MM.1S (cell line): ENCODE results near the gene ASIC2.

Experiments
- DNase-seq: peaks from one replicate; pipeline ENCODE4 v3.0.0-alpha.2; 2015
- H2AFZ ChIP-seq: fragments of 300-600 bp; sonication (generic); 2 replicates; pipeline ENCODE4 v1.6.0; 2016; ENCODE audit warnings: antibody characterized with exemption, low read length
- H3F3A ChIP-seq: fragments of 300-600 bp; sonication (generic); 2 replicates; pipeline ENCODE4 v1.6.1; 2016; ENCODE audit warnings: mild to moderate bottlenecking, antibody characterized with exemption, low read length, moderate library complexity, mixed read lengths; ENCODE audit not compliant: insufficient read depth
- H3K27ac ChIP-seq: fragments of 300-600 bp; sonication (generic); 2 replicates; pipeline ENCODE4 v1.5.1; 2016; ENCODE audit warnings: mild to moderate bottlenecking, low read length
- H3K27me3 ChIP-seq: fragments of 300-600 bp; sonication (generic); replicated peaks from 2 replicates; pipeline ENCODE4 v1.6.0; 2016; ENCODE audit warnings: low read length; ENCODE audit not compliant: insufficient read depth
- H3K36me3 ChIP-seq: fragments of 300-600 bp; sonication (generic); replicated peaks from 2 replicates; pipeline ENCODE4 v1.6.1; 2016; ENCODE audit warnings: mild to moderate bottlenecking, low read length, mixed read lengths; ENCODE audit not compliant: insufficient read depth
- H3K4me1 ChIP-seq: fragments of 300-600 bp; sonication (generic); 2 replicates; pipeline ENCODE4 v1.6.1; 2016; ENCODE audit warnings: low read length, mixed read lengths
- H3K4me2 ChIP-seq: fragments of 300-600 bp; sonication (generic); 2 replicates; pipeline ENCODE4 v1.6.0; 2016; ENCODE audit warnings: low read depth, low read length
- H3K4me3 ChIP-seq: fragments of 300-600 bp; sonication (generic); 2 replicates; pipeline ENCODE4 v1.5.1; 2016; ENCODE audit warnings: low read length, mixed read lengths
- H3K79me2 ChIP-seq: fragments of 300-600 bp; sonication (generic); 2 replicates; pipeline ENCODE4 v1.6.1; 2016; ENCODE audit warnings: mixed run types, low read length, mixed read lengths
- H3K9ac ChIP-seq: fragments of 300-600 bp; sonication (generic); 2 replicates; pipeline ENCODE4 v1.6.1; 2016; ENCODE audit warnings: low read length, mixed read lengths
- H3K9me2 ChIP-seq: fragments of 300-600 bp; sonication (generic); replicated peaks from 2 replicates; pipeline ENCODE4 v1.6.1; 2016; ENCODE audit warnings: mild to moderate bottlenecking, low read length, mixed read lengths; ENCODE audit not compliant: insufficient read depth
- H3K9me3 ChIP-seq: fragments of 300-600 bp; sonication (generic); replicated peaks from 2 replicates; pipeline ENCODE4 v1.6.1; 2016; ENCODE audit warnings: mild to moderate bottlenecking, low read length, mixed read lengths; ENCODE audit not compliant: insufficient read depth
- H4K20me1 ChIP-seq: fragments of 300-600 bp; sonication (generic); 2 replicates; pipeline ENCODE4 v1.6.1; 2016; ENCODE audit warnings: mild to moderate bottlenecking, low read length, moderate library complexity, mixed read lengths; ENCODE audit not compliant: insufficient read depth
- EZH2 ChIP-seq: fragments of 300-600 bp; sonication (generic); optimal IDR thresholded peaks from 2 replicates; pipeline ENCODE3; 2017; ENCODE audit warnings: low read depth, mild to moderate bottlenecking, antibody characterized with exemption, low read length, mixed read lengths
- EZH2phosphoT487 ChIP-seq: fragments of 300-600 bp; sonication (generic); IDR thresholded peaks from 2 replicates; pipeline ENCODE4 v1.6.1; 2018; ENCODE audit warnings: antibody characterized with exemption, low read length
- TF ChIP-seq, protein P1 (sequence below): fragments of 300-600 bp; sonication (generic); IDR thresholded peaks from 2 replicates; pipeline ENCODE4 v1.5.1; 2016; ENCODE audit warnings: antibody characterized with exemption, low read length, mixed read lengths

The ASIC2 gene

DNA sequence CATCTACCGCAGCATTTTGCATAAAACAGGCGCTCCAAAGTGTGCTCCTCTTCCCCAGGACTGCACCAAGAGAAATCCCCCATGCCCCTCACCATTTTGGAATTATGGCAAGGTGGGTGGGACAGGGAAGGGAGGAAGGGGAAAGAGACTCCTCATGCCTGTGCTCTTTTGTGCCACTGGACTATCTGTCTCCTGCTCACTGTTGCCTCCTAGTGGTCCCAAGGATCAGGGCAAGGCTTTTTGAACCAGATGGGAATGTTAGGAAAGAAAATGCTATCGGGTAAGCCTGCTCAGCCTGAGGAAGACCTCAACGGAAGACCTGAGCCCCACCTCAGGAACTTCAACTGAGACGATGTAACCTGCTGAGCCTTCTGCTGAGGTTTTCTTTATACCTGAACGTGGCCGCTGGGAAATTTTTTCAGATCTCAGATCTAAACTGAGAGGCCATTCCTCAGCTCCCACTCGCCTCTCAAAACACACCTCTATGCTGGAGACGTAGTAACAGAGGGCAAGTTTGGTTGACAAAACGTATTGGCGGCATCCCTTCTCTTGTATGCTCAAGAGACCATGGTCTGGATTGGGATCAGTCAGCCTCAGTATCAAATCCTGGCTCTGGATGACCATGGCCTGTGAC lies 243.2 kb downstream of the ASIC2 start:
- Histone ChIP-seq H3K4me1 (no peaks in the 10 kb centered on the region), H2AFZ (no peak overlapping the region), H3K36me3 (no peaks in the 10 kb centered on the region), H3K4me3 (no peak overlapping the region), H3K9ac (no peak overlapping the region), H3K79me2 (no peaks in the 10 kb centered on the region), H3K27me3 (no peaks in the 10 kb centered on the region), H3K9me3 (no peaks in the 10 kb centered on the region), H3K27ac (no peak overlapping the region), H4K20me1 (no peaks in the 10 kb centered on the region), H3K4me2 (no peak overlapping the region), H3F3A (no peaks in the 10 kb centered on the region), H3K9me2 (no peaks in the 10 kb centered on the region)
- peak; percentile 27 for DNase-seq
- TF ChIP-seq EZH2 = no peak
- TF ChIP-seq, protein P1, sequence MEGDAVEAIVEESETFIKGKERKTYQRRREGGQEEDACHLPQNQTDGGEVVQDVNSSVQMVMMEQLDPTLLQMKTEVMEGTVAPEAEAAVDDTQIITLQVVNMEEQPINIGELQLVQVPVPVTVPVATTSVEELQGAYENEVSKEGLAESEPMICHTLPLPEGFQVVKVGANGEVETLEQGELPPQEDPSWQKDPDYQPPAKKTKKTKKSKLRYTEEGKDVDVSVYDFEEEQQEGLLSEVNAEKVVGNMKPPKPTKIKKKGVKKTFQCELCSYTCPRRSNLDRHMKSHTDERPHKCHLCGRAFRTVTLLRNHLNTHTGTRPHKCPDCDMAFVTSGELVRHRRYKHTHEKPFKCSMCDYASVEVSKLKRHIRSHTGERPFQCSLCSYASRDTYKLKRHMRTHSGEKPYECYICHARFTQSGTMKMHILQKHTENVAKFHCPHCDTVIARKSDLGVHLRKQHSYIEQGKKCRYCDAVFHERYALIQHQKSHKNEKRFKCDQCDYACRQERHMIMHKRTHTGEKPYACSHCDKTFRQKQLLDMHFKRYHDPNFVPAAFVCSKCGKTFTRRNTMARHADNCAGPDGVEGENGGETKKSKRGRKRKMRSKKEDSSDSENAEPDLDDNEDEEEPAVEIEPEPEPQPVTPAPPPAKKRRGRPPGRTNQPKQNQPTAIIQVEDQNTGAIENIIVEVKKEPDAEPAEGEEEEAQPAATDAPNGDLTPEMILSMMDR = peak; percentile 86

DNA sequence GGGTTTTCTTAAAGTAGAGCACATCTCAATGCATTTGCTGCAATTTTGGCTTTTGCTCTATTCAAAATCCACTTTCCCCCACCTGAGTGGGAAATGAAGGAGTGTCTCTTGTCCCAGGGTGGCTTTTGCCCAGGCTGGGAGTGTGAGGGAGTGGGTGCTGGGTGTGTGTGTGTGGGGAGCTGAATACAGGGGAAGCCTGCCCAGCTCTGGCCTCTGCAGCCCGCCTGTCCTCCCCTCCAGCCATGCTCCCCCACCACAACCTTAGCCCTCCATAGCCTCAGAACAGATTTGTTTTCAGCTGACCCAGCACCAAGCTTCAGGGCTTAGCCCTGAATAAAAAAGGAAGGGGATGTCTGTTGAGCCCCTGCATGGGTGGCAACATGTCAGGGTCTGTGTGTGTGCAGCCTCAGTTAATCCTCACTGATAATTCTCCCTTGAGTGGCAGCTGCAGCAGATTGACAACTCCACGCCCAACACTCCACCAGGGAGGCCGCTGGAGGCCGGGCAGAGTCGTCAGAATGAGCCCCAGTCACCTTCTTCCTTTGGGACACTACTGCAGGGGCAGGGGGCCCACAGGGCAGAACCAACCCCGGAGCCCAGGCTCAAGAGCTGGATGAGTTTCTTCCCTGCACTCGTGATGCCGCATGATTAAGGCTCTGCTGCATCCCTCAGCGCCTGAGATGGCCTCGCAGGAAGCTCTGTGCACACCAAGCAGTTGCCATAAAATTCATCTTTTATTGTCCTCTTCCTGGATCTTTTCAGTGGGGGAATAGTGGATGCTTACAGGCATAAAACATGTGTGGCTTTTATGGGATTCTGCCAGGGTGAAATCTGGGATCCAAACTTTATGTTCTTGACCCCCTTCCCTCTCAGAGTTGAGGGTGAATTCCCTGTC lies 246.5 kb downstream of the ASIC2 start:
- TF ChIP-seq EZH2phosphoT487 (no peak), EZH2 (no peak)
- TF ChIP-seq, protein P1 = no peak
- H3K4me3 ChIP-seq = no peak overlapping the region
- no peaks in the 10 kb centered on the region for H3K27me3 ChIP-seq
- no peak overlapping the region for H3K4me2 ChIP-seq
- no peaks in the 10 kb centered on the region for H3K9me2 ChIP-seq
- H3K79me2 ChIP-seq = no peaks in the 10 kb centered on the region
- DNase-seq = no peak
- H3F3A ChIP-seq = no peaks in the 10 kb centered on the region
- H3K36me3 ChIP-seq = no peaks in the 10 kb centered on the region
- H2AFZ ChIP-seq = no peak overlapping the region
- H3K9ac ChIP-seq = no peak overlapping the region
- no peaks in the 10 kb centered on the region for H3K4me1 ChIP-seq
- H4K20me1 ChIP-seq = no peaks in the 10 kb centered on the region
- no peaks in the 10 kb centered on the region for H3K9me3 ChIP-seq
- H3K27ac ChIP-seq = no peak overlapping the region

DNA sequence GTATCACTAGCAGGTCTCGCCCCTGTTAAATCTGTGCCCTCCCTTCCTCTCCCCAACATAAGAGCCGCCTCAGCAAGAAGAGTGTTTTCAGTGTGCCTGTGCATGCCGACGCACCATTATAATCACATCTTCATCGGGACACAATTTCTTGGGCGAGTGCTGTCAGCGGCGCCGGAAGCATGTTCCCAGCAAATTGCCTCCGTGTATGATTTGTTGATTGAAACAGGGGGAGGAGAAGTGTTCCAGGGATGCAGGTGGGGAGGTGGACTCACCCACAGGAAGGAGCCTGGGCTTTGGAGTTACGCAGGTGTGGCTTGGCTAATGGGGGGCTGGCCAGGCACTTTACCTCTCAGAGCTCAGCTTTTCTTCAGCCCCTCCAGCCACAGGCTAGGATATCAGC lies 247.9 kb downstream of the ASIC2 start:
- H3K36me3 ChIP-seq = no peaks in the 10 kb centered on the region
- TF ChIP-seq EZH2 (no peak), EZH2phosphoT487 (no peak)
- TF ChIP-seq, protein P1 = no peak

More for the DNA sequence above, 247.9 kb downstream of the ASIC2 start:
- no peaks in the 10 kb centered on the region for H3K9me3 ChIP-seq
- no peaks in the 10 kb centered on the region for H3K27me3 ChIP-seq
- no peaks in the 10 kb centered on the region for H3K79me2 ChIP-seq
- H2AFZ ChIP-seq = no peak overlapping the region
- no peaks in the 10 kb centered on the region for H3K4me1 ChIP-seq
- DNase-seq = no peak
- no peak overlapping the region for H3K4me3 ChIP-seq
- H3F3A ChIP-seq = no peaks in the 10 kb centered on the region
- H3K9ac ChIP-seq = no peak overlapping the region
- no peaks in the 10 kb centered on the region for H3K9me2 ChIP-seq
- no peaks in the 10 kb centered on the region for H4K20me1 ChIP-seq
- no peak overlapping the region for H3K27ac ChIP-seq
- no peak overlapping the region for H3K4me2 ChIP-seq
